Superior temporal gyrus (tissue), 1 donor: ENCODE data around the gene TSTD1.
"Not testable (repeated sequence)": the region's sequence is repeated elsewhere in the genome, so short reads cannot be mapped to it uniquely, and the experiment has no call there.

Experiments used
- DNase-seq: peaks from one replicate; pipeline ENCODE4 v3.0.0-alpha.2; 2016; ENCODE audit errors: extremely low spot score

The TSTD1 gene

DNA sequence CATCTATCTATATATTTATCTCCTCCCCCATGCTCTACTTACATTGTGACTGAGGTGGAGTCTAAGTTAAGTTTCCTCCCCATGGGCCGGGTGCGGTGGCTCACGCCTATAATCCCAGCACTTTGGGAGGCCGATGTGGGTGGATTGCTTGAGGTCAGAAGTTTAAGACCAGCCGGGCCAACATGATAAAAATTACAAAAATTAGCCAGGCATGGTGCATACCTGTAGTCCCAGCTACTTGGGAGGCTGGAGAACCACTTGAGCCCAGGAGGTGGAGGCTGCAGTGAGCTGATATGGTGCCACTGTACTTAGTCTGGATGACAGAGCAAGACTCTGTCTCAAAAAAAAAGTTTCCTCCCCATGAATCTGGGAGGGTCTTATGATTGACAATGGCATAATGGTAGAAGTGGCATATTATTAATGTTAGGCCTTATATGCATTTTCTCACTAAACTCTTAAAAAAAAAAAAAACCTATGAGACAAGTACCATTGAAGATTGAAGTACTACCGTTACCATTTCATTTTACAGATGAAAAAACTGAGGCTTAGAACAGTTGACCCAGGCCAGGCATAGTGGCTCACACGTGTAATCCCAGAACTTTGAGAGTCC is 29.1 kb downstream of the TSTD1 start:
- DNase-seq: no peak

DNA sequence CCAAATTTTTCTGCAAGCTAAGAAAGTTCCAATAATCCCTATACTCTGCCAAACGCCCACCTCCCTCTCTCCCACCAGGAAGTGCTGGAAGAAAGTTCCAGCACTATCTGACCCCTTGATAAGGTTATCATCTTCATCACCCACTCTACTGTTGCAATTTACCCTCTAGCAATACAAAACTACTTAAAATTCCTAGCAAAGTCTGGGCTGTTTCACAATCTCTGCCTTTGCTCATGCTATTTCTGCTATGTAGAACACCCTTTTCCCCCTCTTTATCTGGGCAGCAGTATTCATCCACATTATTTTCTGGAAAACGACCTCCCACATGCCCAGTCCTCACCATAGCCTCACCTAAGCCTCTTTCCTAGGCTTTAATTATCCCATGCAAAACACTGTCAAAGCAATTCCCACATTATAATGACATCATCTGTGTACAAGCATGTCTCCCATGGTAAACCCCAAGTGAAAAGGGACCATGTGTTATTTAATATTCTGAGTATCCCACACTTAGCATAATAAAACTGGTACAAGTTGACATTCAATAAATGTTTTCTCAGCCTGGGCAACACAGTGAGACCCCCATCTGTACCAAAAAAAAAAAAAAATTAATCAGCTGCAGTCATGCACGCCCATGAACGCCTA is 29.8 kb downstream of the TSTD1 start:
- DNase-seq: no peak

- no peak for DNase-seq
Observed at GRCh38 chr1:161007369-161007768, 31.4 kb downstream of the TSTD1 start.

DNA sequence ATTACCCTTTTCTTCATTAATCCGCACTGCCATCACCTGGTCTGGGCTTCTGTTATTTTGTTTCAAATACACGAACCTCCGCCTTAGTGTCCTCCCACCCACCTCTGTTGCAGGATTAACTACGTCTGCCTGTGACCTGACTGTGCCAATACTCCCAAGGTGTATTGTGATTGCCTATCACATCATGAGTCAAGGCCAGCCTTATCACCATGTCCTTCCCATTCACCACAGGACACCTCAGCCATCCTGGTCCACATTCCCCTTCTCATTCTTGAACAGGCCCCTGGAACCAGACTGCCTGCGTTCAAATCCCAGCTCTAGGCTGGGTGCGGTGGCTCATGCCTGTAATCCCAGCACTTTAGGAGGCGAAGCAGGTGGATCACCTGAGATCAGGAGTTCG is 32.2 kb downstream of the TSTD1 start:
- no peak for DNase-seq

GRCh38 chr1:161001525-161001924 is 37.2 kb downstream of the TSTD1 start:
- no peak for DNase-seq

DNA sequence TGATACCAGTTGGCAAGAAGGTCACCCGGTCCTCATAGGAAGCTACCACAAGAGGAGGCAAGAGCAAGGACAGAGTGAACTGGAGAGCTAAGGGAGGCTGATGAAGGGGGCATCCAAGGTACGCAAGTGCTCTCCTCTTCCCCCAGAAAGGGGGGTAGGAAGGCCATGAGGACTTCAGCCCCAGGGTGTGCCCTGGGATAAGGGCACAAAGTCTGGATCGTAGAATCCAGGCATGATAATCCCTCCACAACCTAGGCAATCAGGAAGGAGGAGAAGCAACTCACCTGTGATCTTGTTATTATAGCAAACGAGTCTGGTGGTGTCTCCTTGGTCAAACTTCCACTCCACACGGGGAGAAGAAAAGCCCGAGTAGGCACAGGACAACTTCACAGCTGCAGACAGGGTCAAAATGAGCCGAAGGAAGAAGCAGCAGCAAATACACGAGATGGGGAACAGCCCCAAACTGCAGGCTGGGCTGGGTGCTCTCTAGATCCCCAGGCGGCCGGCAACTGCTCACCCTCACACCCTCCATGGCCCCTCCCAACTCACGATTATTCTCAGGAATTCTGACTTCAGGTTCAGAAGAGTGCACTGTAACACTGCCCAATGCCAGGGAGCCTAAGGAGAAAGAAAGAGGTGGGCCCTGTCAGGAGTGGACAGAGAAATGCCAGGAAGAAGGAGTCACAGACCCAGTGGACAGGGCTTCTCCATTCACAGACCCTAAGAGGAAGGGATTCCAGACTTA is 37.9 kb downstream of the TSTD1 start:
- no peak for DNase-seq

GRCh38 chr1:160999376-160999775 is 39.4 kb downstream of the TSTD1 start:
- no peak for DNase-seq

GRCh38 chr1:160997323-160998038 is 41.3 kb downstream of the TSTD1 start:
- DNase-seq: peak; percentile 56

DNA sequence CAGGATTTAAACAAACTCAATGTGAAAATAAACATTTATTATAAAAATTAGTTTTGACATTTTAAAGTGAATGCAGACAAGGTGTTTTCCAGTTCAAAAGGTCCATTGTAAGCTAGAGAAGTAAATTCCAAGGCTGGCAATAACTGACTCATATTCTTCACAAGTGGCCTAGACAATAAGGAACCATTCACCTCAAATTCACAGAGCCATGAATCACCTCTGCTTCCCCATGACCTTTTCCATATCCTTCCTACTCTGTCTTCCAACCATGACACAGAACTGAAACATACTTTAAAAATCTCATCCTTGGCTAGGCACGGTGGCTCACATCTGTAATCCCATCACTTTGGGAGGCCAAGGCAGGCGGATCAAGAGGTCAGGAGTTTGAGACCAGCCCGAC is 42.6 kb downstream of the TSTD1 start:
- DNase-seq: no peak

DNA sequence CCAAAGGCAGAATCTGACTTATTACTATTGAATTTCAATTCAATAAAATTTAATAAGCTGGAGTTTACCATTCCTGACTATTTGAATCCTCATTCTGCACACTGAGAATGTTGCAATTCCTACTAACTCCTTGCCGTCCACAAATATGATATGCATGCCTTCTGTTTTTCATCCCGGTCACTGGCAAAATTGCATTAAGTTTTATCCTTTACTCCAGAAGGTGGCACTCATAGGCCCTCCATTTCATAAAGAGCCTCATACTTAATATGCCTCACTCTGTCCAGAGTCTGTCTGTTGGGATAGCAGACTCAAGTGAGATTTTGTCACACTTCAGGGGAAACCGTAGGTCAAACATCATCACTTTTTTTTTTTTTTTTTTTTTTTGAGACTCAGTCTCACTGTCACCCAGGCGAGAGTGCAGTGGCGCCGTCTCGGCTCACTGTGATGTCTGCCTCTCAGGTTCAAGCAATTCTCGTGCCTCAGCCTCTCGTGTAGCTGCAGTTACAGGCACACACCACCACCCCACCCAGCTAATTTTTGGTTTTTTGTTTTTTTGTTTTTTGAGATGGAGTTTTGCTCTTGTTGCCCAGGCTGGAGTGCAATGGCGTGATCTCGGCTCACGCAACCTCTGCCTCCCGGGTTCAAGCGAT is 45.1 kb downstream of the TSTD1 start:
- DNase-seq: peak; percentile 34

DNA sequence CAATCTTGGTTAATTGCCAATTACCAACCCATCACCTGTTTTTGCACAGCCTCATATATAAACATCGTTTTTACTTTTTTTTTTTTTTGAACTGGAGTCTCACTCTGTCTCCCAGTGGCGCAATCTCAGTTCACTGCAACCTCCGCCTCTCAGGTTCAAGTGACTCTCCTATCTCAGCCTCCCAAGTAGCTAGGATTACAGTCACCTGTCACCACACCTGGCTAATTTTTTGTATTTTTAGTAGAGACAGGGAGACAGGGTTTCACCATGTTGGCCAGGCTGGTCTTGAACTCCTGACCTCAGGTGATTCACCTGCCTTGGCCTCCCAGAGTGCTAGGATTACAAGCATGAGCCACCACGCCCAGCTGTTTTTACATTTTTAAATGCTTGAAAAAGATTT is 46.7 kb downstream of the TSTD1 start:
- DNase-seq: not testable (repeated sequence)
